ENCODE measurements around the gene SAMD4A. TPM values are rescaled to one million over a fixed set of nuclear protein-coding genes. Genes with fewer than 3 reads are reported as not detected.

The SAMD4A gene
- total RNA-seq, 1 donor from 2014 or later, result 4.7 TPM

DNA sequence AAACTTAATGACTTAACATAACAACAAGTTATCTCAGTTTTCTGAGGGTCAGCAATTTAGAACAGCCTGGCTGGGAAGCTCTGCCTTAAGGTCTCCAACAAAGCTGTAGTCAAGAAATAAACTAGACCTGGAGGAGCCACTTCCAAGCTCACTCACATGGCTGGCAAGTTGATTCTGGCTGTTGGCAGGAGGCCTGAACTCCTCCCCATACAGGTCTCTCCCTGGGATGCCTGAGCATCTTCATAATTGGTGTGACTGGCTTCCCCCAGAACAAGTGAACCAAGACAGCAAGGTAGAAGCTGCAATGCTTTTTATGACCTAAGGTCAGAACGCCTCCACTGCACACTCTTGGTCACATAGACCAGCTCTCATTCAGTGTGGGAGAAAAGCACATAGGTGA is 128.3 kb downstream of the SAMD4A start:
- Mint-ChIP-seq H3K36me3 (ENCODE audit: low read depth) (no peaks in the 10 kb centered on the region), H3K27me3 (ENCODE audit: low read depth) (no peaks in the 10 kb centered on the region), H3K4me1 (peaks cover 5% of the 10 kb centered on the region), H3K27ac (ENCODE audit: unreplicated experiment) (no peak overlapping the region), H3K9me3 (no peaks in the 10 kb centered on the region), H3K4me3 (no peak overlapping the region)
- TF ChIP-seq, protein P1, sequence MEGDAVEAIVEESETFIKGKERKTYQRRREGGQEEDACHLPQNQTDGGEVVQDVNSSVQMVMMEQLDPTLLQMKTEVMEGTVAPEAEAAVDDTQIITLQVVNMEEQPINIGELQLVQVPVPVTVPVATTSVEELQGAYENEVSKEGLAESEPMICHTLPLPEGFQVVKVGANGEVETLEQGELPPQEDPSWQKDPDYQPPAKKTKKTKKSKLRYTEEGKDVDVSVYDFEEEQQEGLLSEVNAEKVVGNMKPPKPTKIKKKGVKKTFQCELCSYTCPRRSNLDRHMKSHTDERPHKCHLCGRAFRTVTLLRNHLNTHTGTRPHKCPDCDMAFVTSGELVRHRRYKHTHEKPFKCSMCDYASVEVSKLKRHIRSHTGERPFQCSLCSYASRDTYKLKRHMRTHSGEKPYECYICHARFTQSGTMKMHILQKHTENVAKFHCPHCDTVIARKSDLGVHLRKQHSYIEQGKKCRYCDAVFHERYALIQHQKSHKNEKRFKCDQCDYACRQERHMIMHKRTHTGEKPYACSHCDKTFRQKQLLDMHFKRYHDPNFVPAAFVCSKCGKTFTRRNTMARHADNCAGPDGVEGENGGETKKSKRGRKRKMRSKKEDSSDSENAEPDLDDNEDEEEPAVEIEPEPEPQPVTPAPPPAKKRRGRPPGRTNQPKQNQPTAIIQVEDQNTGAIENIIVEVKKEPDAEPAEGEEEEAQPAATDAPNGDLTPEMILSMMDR (conservative IDR thresholded peaks at IDR 0.05), result no peak
- DNase-seq (ENCODE audit: low read depth, low spot score), result no peak

DNA sequence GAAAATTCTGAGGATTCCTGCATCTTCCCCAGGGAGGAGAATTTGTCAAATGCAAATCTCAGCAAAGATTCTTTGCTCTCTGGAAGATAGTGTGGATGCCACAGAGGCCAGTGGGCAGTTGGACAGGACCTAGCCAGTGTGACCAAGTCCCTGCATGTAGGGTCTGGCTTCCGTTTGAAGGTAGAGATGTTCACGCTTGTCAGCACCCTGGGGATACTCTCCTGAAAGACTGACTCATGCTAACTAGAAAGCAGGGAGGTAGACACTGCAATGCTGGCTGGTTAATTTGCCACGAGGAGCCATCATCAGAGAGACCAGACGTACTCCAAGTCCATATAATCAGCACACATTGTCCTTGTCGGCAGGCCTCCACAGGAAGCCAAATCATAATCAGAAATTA is 130.1 kb downstream of the SAMD4A start:
- Mint-ChIP-seq H3K27me3 (ENCODE audit: low read depth) (no peaks in the 10 kb centered on the region), H3K27ac (ENCODE audit: unreplicated experiment) (no peak overlapping the region), H3K9me3 (no peaks in the 10 kb centered on the region), H3K4me3 (no peak overlapping the region), H3K4me1 (peaks cover 5% of the 10 kb centered on the region), H3K36me3 (ENCODE audit: low read depth) (no peaks in the 10 kb centered on the region)
- TF ChIP-seq, protein P1 (conservative IDR thresholded peaks at IDR 0.05), result no peak
- DNase-seq (ENCODE audit: low read depth, low spot score), result no peak

DNA sequence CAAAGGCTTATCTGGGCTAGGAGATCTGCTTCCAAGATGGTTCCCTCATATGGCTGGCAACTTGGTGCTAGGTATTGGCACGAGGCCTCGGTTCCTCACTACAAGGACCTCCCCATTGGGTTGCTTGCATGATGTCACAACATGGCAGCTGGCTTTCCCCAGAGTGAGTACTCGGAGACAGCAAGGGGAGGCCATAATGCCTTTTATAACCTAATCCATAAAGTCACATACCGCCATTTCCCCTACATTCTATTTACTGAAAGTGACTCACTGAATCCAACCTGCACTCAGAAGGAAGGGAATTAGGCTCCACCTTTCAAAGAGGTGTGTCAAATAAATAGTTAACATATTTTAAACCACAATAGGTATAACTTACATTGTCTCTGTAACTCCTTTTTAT is 130.9 kb downstream of the SAMD4A start:
- H3K4me1 Mint-ChIP-seq, result peaks cover 5% of the 10 kb centered on the region
- no peak overlapping the region for H3K4me3 Mint-ChIP-seq
- no peak for DNase-seq (ENCODE audit: low read depth, low spot score)
- no peaks in the 10 kb centered on the region for H3K9me3 Mint-ChIP-seq
- no peaks in the 10 kb centered on the region for H3K36me3 Mint-ChIP-seq (ENCODE audit: low read depth)
- TF ChIP-seq, protein P1 (conservative IDR thresholded peaks at IDR 0.05), result no peak
- no peak overlapping the region for H3K27ac Mint-ChIP-seq (ENCODE audit: unreplicated experiment)
- no peaks in the 10 kb centered on the region for H3K27me3 Mint-ChIP-seq (ENCODE audit: low read depth)

DNA sequence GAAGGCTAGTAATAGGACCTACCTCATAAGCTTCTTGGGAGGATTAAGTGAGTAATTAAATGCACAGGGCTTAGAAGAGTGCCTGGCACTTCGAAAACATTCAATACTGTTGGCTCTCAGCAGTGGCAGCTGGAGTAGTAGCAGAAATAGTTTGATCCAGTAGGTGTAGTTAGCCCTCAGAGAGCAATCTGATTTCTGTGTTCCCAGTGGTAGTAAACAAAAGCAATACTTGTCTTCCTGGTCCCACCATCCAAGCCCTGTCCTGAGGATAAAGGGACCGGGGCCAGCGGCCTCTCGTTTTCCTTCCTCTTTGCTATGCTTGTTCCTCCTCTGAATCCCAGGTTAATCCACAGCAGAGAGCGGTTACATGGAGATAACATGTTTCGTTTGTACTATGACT is 131.6 kb downstream of the SAMD4A start:
- Mint-ChIP-seq H3K4me1 (peaks cover 5% of the 10 kb centered on the region), H3K27ac (ENCODE audit: unreplicated experiment) (no peak overlapping the region), H3K27me3 (ENCODE audit: low read depth) (no peaks in the 10 kb centered on the region), H3K4me3 (no peak overlapping the region), H3K9me3 (no peaks in the 10 kb centered on the region), H3K36me3 (ENCODE audit: low read depth) (no peaks in the 10 kb centered on the region)
- no peak for DNase-seq (ENCODE audit: low read depth, low spot score)
- TF ChIP-seq, protein P1 (conservative IDR thresholded peaks at IDR 0.05), result no peak

DNA sequence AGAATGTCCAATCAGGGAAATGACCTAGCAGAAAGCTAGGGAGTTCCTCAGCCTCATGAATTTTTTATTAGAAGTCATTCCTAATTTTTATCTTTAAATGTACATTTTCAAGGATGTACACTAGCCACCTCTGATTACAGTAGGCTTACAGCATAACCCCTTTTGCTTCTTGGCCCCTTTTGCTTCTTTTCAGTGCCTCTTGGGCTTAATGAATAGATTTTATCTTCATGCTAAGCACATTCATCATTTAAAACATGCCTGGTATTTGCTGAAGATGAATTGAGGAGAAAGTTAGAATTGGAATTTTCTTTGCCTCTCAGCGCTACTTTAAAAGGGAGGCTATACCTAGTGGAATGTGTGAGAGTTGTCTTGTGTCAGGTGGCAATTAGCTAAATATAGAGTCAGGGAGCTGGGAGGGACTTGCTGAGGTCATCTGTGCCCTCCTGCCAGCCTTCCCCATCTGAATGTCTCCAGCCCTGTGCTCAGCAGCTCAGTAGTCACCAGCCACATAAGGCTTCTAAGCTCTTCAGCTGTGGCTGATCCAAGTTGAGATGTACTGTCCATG is 132.1 kb downstream of the SAMD4A start:
- no peaks in the 10 kb centered on the region for H3K9me3 Mint-ChIP-seq
- H3K27me3 Mint-ChIP-seq (ENCODE audit: low read depth), result no peaks in the 10 kb centered on the region
- TF ChIP-seq, protein P1 (conservative IDR thresholded peaks at IDR 0.05), result no peak
- no peak for DNase-seq (ENCODE audit: low read depth, low spot score)
- peak overlapping the region; percentile 30 for H3K27ac Mint-ChIP-seq (ENCODE audit: unreplicated experiment)
- peaks cover 5% of the 10 kb centered on the region for H3K4me1 Mint-ChIP-seq
- no peak overlapping the region for H3K4me3 Mint-ChIP-seq
- no peaks in the 10 kb centered on the region for H3K36me3 Mint-ChIP-seq (ENCODE audit: low read depth)
